ENCODE measurements around the gene ADSL.

GRCh38 chr22:40395607-40396006 is 49.3 kb downstream of the ADSL start:
- TF ChIP-seq, protein P1, sequence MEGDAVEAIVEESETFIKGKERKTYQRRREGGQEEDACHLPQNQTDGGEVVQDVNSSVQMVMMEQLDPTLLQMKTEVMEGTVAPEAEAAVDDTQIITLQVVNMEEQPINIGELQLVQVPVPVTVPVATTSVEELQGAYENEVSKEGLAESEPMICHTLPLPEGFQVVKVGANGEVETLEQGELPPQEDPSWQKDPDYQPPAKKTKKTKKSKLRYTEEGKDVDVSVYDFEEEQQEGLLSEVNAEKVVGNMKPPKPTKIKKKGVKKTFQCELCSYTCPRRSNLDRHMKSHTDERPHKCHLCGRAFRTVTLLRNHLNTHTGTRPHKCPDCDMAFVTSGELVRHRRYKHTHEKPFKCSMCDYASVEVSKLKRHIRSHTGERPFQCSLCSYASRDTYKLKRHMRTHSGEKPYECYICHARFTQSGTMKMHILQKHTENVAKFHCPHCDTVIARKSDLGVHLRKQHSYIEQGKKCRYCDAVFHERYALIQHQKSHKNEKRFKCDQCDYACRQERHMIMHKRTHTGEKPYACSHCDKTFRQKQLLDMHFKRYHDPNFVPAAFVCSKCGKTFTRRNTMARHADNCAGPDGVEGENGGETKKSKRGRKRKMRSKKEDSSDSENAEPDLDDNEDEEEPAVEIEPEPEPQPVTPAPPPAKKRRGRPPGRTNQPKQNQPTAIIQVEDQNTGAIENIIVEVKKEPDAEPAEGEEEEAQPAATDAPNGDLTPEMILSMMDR (conservative IDR thresholded peaks at IDR 0.05 in 1 of 2, IDR thresholded peaks at IDR 0.05 in 1 of 2; ENCODE audit: extremely low read depth in 1 of 2, insufficient read depth in 1 of 2, low read depth in 1 of 2, low read length in 2 of 2) = no peak
- no peak for TF ChIP-seq EZH2 (IDR thresholded peaks at IDR 0.05; ENCODE audit: borderline replicate concordance, low read length)

Measured in mammary epithelial cell (primary cell).